GM23248 (cell line): ENCODE results near the gene PRICKLE1. TPM values are rescaled to one million over a fixed set of nuclear protein-coding genes. Genes with fewer than 3 reads are reported as not detected.

Experiments used
- DNase-seq: peaks from one replicate; pipeline ENCODE4 v3.0.0-alpha.2; 2015
- H2AFZ ChIP-seq: fragments of 200-600 bp; sonication (generic); 2 replicates; pipeline ENCODE4 v1.6.1; 2016; ENCODE audit warnings: antibody characterized with exemption
- H3F3A ChIP-seq: fragments of 200-600 bp; sonication (generic); 2 replicates; pipeline ENCODE4 v1.6.1; 2016; ENCODE audit warnings: mild to moderate bottlenecking, antibody characterized with exemption, mixed run types; ENCODE audit not compliant: insufficient read depth
- H3K27ac ChIP-seq: fragments of 200-600 bp; sonication (generic); 2 replicates; pipeline ENCODE4 v1.5.1; 2016; ENCODE audit warnings: mild to moderate bottlenecking
- H3K27me3 ChIP-seq: fragments of 200-600 bp; sonication (generic); replicated peaks from 2 replicates; pipeline ENCODE4 v1.6.1; 2016; ENCODE audit warnings: mild to moderate bottlenecking; ENCODE audit not compliant: insufficient read depth
- H3K36me3 ChIP-seq: fragments of 200-600 bp; sonication (generic); 2 replicates; pipeline ENCODE4 v1.6.1; 2016; ENCODE audit warnings: low read depth, mild to moderate bottlenecking
- H3K4me1 ChIP-seq: fragments of 200-600 bp; sonication (generic); 2 replicates; pipeline ENCODE4 v1.6.1; 2016; ENCODE audit warnings: mild to moderate bottlenecking; ENCODE audit not compliant: insufficient read depth
- H3K4me2 ChIP-seq: fragments of 200-600 bp; sonication (generic); one replicate; pipeline ENCODE4 v1.6.1; 2016; ENCODE audit warnings: mild to moderate bottlenecking; ENCODE audit not compliant: unreplicated experiment
- H3K4me3 ChIP-seq: fragments of 200-600 bp; sonication (generic); 2 replicates; pipeline ENCODE4 v1.5.1; 2016; ENCODE audit warnings: mild to moderate bottlenecking
- H3K79me2 ChIP-seq: fragments of 200-600 bp; sonication (generic); 2 replicates; pipeline ENCODE4 v1.6.1; 2016; ENCODE audit warnings: mild to moderate bottlenecking; ENCODE audit not compliant: insufficient read depth
- H3K9ac ChIP-seq: fragments of 200-600 bp; sonication (generic); 2 replicates; pipeline ENCODE4 v1.6.1; 2016; ENCODE audit warnings: mild to moderate bottlenecking
- H3K9me2 ChIP-seq: fragments of 200-600 bp; sonication (generic); 2 replicates; pipeline ENCODE4 v1.6.1; 2016; ENCODE audit warnings: mixed run types, mild to moderate bottlenecking, moderate library complexity; ENCODE audit not compliant: insufficient read depth
- H3K9me3 ChIP-seq: fragments of 200-600 bp; sonication (generic); one replicate; pipeline ENCODE4 v1.6.1; 2017; ENCODE audit warnings: low read depth
- H4K20me1 ChIP-seq: fragments of 200-600 bp; sonication (generic); 2 replicates; pipeline ENCODE4 v1.6.0; 2016; ENCODE audit not compliant: insufficient read depth
- EZH2 ChIP-seq: fragments of 200-600 bp; sonication (generic); IDR thresholded peaks from 2 replicates; pipeline ENCODE4 v1.6.1; 2018; ENCODE audit warnings: antibody characterized with exemption, mild to moderate bottlenecking; ENCODE audit not compliant: insufficient read depth, poor library complexity, severe bottlenecking
- EZH2phosphoT487 ChIP-seq: fragments of 200-600 bp; sonication (generic); IDR thresholded peaks from 2 replicates; pipeline ENCODE4 v1.6.1; 2018; ENCODE audit warnings: antibody characterized with exemption, moderate library complexity, mild to moderate bottlenecking, low read depth; ENCODE audit not compliant: insufficient read depth
- WGBS, 2 experiments: methylation state at CpG; one replicate each; pipeline ENCODE4 v1.1.6; 2015 to 2017; ENCODE audit warnings: low lambda C conversion rate in 2 of 2, low coverage in 1 of 2; ENCODE audit errors: missing lambda C conversion rate in 2 of 2; 5-methylcytosine and 5-hydroxymethylcytosine counted together
- in situ Hi-C: fragments of 300-500 bp; cut with MboI; formaldehyde crosslinking; loops from 2 replicates; pipeline ENCODE4 v1.15.0; 2020
- polyA plus RNA-seq: library from polyadenylated mRNA; unstranded; fragments of >200 nt; fragmentation: Nextera tagmentation; extraction: Ambion mirVana; gene quantifications from 2 replicates; pipeline ENCODE4 v1.2.1, GENCODE V29; 2016
- total RNA-seq: library from RNA; depleted of rRNA; stranded (reverse); fragments of >200 nt; shearing (Covaris generic); gene quantifications from 2 replicates; pipeline ENCODE4 v1.2.3, GENCODE V29; 2014

PRICKLE1 gene
- total and polyA plus RNA-seq, 2 experiments from 2014 or later, result 12.9 to 25.7 TPM

DNA sequence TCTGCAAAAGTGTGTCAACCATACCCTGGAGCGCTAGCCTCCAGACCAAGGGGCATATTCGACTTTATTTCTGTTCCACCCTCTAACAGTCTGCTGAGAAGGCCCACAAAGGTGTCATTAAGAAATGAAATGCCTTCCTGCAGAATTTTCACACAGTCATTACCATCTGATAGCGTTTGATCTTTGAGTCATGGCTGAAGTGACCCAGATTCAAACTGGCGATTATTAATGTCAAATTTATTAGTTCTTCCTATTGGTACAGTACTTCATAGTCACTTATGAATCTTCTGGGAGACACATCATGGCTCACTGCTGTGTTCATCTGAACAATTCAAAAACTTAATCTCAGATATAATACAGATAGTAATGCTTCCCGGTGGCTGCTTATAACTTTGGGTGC, 13.2 kb downstream of the PRICKLE1 start:
- DNase-seq, result no peak
- no peak for TF ChIP-seq EZH2phosphoT487
- TF ChIP-seq EZH2, result no peak
- 43 to 46% methylated on average over 5 of the region's 5 CpGs for WGBS, 2 experiments
- in situ Hi-C loops, result no loop called here
- Histone ChIP-seq H3K4me2 (no peak overlapping the region), H4K20me1 (0 out of 2 replicates have a peak, but pooled peaks cover 4% of the 10 kb centered on the region), H3K9me2 (no peaks in the 10 kb centered on the region), H3K36me3 (no peaks in the 10 kb centered on the region), H3K9ac (no peak overlapping the region), H3K4me1 (peaks cover 37% of the 10 kb centered on the region), H3F3A (peaks cover 5% of the 10 kb centered on the region), H3K27me3 (no peaks in the 10 kb centered on the region), H3K79me2 (peaks cover 100% of the 10 kb centered on the region), H3K27ac (no peak overlapping the region), H3K4me3 (no peak overlapping the region), H2AFZ (no peak overlapping the region), H3K9me3 (no peaks in the 10 kb centered on the region)

GRCh38 chr12:42575717-42576116, 13.8 kb downstream of the PRICKLE1 start:
- peaks cover 37% of the 10 kb centered on the region for H3K4me1 ChIP-seq
- H3K27ac ChIP-seq, result no peak overlapping the region
- in situ Hi-C loops, result no loop called here
- no peaks in the 10 kb centered on the region for H3K9me3 ChIP-seq
- WGBS, 2 experiments, result 91 to 100% methylated on average over 1 of the region's 1 CpG
- H3K79me2 ChIP-seq, result peaks cover 100% of the 10 kb centered on the region
- no peak overlapping the region for H2AFZ ChIP-seq
- no peaks in the 10 kb centered on the region for H3K9me2 ChIP-seq
- no peaks in the 10 kb centered on the region for H3K27me3 ChIP-seq
- no peak overlapping the region for H3K9ac ChIP-seq
- peaks cover 5% of the 10 kb centered on the region for H3F3A ChIP-seq
- no peak overlapping the region for H3K4me3 ChIP-seq
- no peak for TF ChIP-seq EZH2phosphoT487
- no peak for TF ChIP-seq EZH2
- H3K36me3 ChIP-seq, result no peaks in the 10 kb centered on the region
- no peak for DNase-seq
- H3K4me2 ChIP-seq, result peak overlapping the region; percentile 11
- H4K20me1 ChIP-seq, result 0 out of 2 replicates have a peak, but pooled peaks cover 4% of the 10 kb centered on the region

DNA sequence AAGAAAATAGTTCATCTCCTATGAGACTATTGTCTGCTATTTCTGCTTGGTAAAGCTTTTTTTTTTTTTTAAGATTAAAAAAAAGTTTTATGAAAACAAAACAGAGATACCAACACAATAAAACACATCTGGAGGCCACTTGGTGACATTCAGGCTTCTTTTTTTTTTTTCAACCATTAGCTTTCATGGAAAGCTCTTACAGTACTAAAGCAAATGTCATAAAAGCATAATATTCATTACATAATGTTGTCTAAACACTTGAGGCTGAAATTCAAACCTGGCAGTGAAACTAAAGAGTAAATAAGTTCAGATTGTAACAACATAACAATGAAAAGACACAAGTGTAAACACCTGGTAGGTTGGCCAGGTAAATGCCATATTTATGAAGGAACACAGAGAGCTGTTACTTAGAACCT, 14.7 kb downstream of the PRICKLE1 start:
- TF ChIP-seq EZH2, result no peak
- no peak for TF ChIP-seq EZH2phosphoT487
- H3K27ac ChIP-seq, result 0 out of 2 replicates have a peak overlapping the region, but pooled peaks have one; percentile 4

GRCh38 chr12:42571327-42572009, 18.1 kb downstream of the PRICKLE1 start:
- Histone ChIP-seq H3F3A (peaks cover 5% of the 10 kb centered on the region), H4K20me1 (0 out of 2 replicates have a peak, but pooled peaks cover 4% of the 10 kb centered on the region), H3K27ac (no peak overlapping the region), H2AFZ (no peak overlapping the region), H3K79me2 (peaks cover 100% of the 10 kb centered on the region), H3K36me3 (no peaks in the 10 kb centered on the region), H3K9me2 (no peaks in the 10 kb centered on the region), H3K9ac (no peak overlapping the region), H3K27me3 (no peaks in the 10 kb centered on the region), H3K4me3 (no peak overlapping the region), H3K4me1 (peaks cover 37% of the 10 kb centered on the region), H3K4me2 (no peak overlapping the region), H3K9me3 (no peaks in the 10 kb centered on the region)
- DNase-seq, result no peak
- TF ChIP-seq EZH2 (no peak), EZH2phosphoT487 (no peak)
- WGBS, 2 experiments, result 88% methylated on average over 2 of the region's 2 CpGs
- in situ Hi-C loops, result loop anchor here (25.0 kb wide), 1 partner anchor 434 kb away; the partner anchor contains the start of gene GXYLT1

More for the DNA sequence above, 14.7 kb downstream of the PRICKLE1 start:
- Histone ChIP-seq H3K36me3 (no peaks in the 10 kb centered on the region), H3K27me3 (no peaks in the 10 kb centered on the region), H3F3A (peaks cover 5% of the 10 kb centered on the region), H3K4me2 (peak overlapping the region; percentile 56), H3K79me2 (peaks cover 100% of the 10 kb centered on the region), H3K9me3 (no peaks in the 10 kb centered on the region), H3K4me3 (no peak overlapping the region), H2AFZ (no peak overlapping the region), H4K20me1 (0 out of 2 replicates have a peak, but pooled peaks cover 4% of the 10 kb centered on the region), H3K9ac (no peak overlapping the region), H3K4me1 (peaks cover 37% of the 10 kb centered on the region), H3K9me2 (no peaks in the 10 kb centered on the region)
- DNase-seq, result no peak
- in situ Hi-C loops, result loop anchor here (25.0 kb wide), 1 partner anchor 438 kb away; the partner anchor contains the start of gene GXYLT1

GRCh38 chr12:42570076-42570475, 19.5 kb downstream of the PRICKLE1 start:
- H3K27me3 ChIP-seq, result no peaks in the 10 kb centered on the region
- no peaks in the 10 kb centered on the region for H3K36me3 ChIP-seq
- no peaks in the 10 kb centered on the region for H3K9me2 ChIP-seq
- peaks cover 100% of the 10 kb centered on the region for H3K79me2 ChIP-seq
- no peak overlapping the region for H3K9ac ChIP-seq
- H3K9me3 ChIP-seq, result no peaks in the 10 kb centered on the region
- in situ Hi-C loops, result loop anchor here (25.0 kb wide), 1 partner anchor 433 kb away; the partner anchor contains the start of gene GXYLT1
- no peak for DNase-seq
- no peak overlapping the region for H3K4me3 ChIP-seq
- no peak overlapping the region for H2AFZ ChIP-seq
- peaks cover 33% of the 10 kb centered on the region for H3K4me1 ChIP-seq
- no peak overlapping the region for H3K4me2 ChIP-seq
- TF ChIP-seq EZH2phosphoT487 (no peak), EZH2 (no peak)
- no peaks in the 10 kb centered on the region; the same call in 1 of the 2 replicates for H3F3A ChIP-seq
- 73 to 80% methylated on average over 2 of the region's 2 CpGs for WGBS, 2 experiments
- H4K20me1 ChIP-seq, result 0 out of 2 replicates have a peak, but pooled peaks cover 2% of the 10 kb centered on the region
- no peak overlapping the region for H3K27ac ChIP-seq
